HEK293 (cell line): Measurements from ENCODE around the gene SPEM1.

Source experiments
- AEBP2 ChIP-seq: fragments of 450-650 bp; formaldehyde crosslinking; IDR thresholded peaks from 2 replicates; pipeline ENCODE4 v1.5.1; 2016; ENCODE audit warnings: missing biosample characterization, missing genetic modification characterization, borderline replicate concordance
- GFI1B ChIP-seq: fragments of 450-650 bp; formaldehyde crosslinking; IDR thresholded peaks from 2 replicates; pipeline ENCODE4 v1.5.1; 2016; ENCODE audit warnings: missing biosample characterization, missing genetic modification characterization
- KLF1 ChIP-seq: fragments of 450-650 bp; formaldehyde crosslinking; IDR thresholded peaks from 2 replicates; pipeline ENCODE4 v1.5.1; 2016; ENCODE audit warnings: missing biosample characterization, missing genetic modification characterization
- KLF8 ChIP-seq: fragments of 450-650 bp; formaldehyde crosslinking; IDR thresholded peaks from 2 replicates; pipeline ENCODE4 v1.5.1; 2016; ENCODE audit warnings: missing biosample characterization, missing genetic modification characterization
- ZBTB1 ChIP-seq: fragments of 450-650 bp; formaldehyde crosslinking; IDR thresholded peaks from 2 replicates; pipeline ENCODE4 v1.5.1; 2016; ENCODE audit warnings: missing biosample characterization, missing genetic modification characterization
- ZBTB10 ChIP-seq: fragments of 450-650 bp; formaldehyde crosslinking; IDR thresholded peaks from 2 replicates; pipeline ENCODE4 v1.5.1; 2016; ENCODE audit warnings: missing biosample characterization, missing genetic modification characterization
- ZNF140 ChIP-seq: fragments of 450-650 bp; formaldehyde crosslinking; IDR thresholded peaks from 2 replicates; pipeline ENCODE4 v1.5.1; 2016; ENCODE audit warnings: missing biosample characterization, missing genetic modification characterization
- ZNF175 ChIP-seq: fragments of 450-650 bp; formaldehyde crosslinking; IDR thresholded peaks from 2 replicates; pipeline ENCODE4 v1.5.1; 2016; ENCODE audit warnings: missing biosample characterization, missing genetic modification characterization
- ZNF184 ChIP-seq: fragments of 450-650 bp; IDR thresholded peaks from 2 replicates; pipeline ENCODE4 v1.5.1; 2018; ENCODE audit warnings: missing biosample characterization, mild to moderate bottlenecking, missing genetic modification characterization
- ZNF26 ChIP-seq: fragments of 450-650 bp; formaldehyde crosslinking; IDR thresholded peaks from 2 replicates; pipeline ENCODE4 v1.5.1; 2016; ENCODE audit warnings: missing biosample characterization, missing genetic modification characterization
- ZNF362 ChIP-seq: fragments of 450-650 bp; formaldehyde crosslinking; IDR thresholded peaks from 2 replicates; pipeline ENCODE4 v1.5.1; 2016; ENCODE audit warnings: missing biosample characterization, missing genetic modification characterization
- ZNF391 ChIP-seq: fragments of 450-650 bp; formaldehyde crosslinking; IDR thresholded peaks from 2 replicates; pipeline ENCODE4 v1.5.1; 2016; ENCODE audit warnings: low read depth, missing biosample characterization, missing genetic modification characterization, borderline replicate concordance
- ZNF416 ChIP-seq: fragments of 450-650 bp; formaldehyde crosslinking; IDR thresholded peaks from 2 replicates; pipeline ENCODE4 v1.5.1; 2016; ENCODE audit warnings: missing biosample characterization, missing genetic modification characterization
- ZNF426 ChIP-seq: fragments of 450-650 bp; formaldehyde crosslinking; IDR thresholded peaks from 2 replicates; pipeline ENCODE4 v1.5.1; 2017; ENCODE audit warnings: missing biosample characterization, missing genetic modification characterization, mild to moderate bottlenecking, inconsistent platforms, moderate library complexity
- ZNF473 ChIP-seq: fragments of 450-650 bp; formaldehyde crosslinking; IDR thresholded peaks from 2 replicates; pipeline ENCODE4 v1.5.1; 2017; ENCODE audit warnings: missing biosample characterization, missing genetic modification characterization
- ZNF544 ChIP-seq: fragments of 450-650 bp; formaldehyde crosslinking; IDR thresholded peaks from 2 replicates; pipeline ENCODE4 v1.5.0; 2017; ENCODE audit warnings: missing biosample characterization, missing genetic modification characterization
- ZNF623 ChIP-seq: fragments of 450-650 bp; formaldehyde crosslinking; IDR thresholded peaks from 2 replicates; pipeline ENCODE4 v1.5.1; 2016; ENCODE audit warnings: missing biosample characterization, missing genetic modification characterization
- ZNF629 ChIP-seq: fragments of 450-650 bp; formaldehyde crosslinking; IDR thresholded peaks from 2 replicates; pipeline ENCODE4 v1.5.1; 2017; ENCODE audit warnings: missing biosample characterization, missing genetic modification characterization
- ZNF701 ChIP-seq: fragments of 450-650 bp; formaldehyde crosslinking; IDR thresholded peaks from 2 replicates; pipeline ENCODE4 v1.5.1; 2016; ENCODE audit warnings: missing biosample characterization, missing genetic modification characterization
- ZNF747 ChIP-seq: fragments of 450-650 bp; formaldehyde crosslinking; IDR thresholded peaks from 2 replicates; pipeline ENCODE4 v1.5.1; 2016; ENCODE audit warnings: missing biosample characterization, missing genetic modification characterization
- ZNF792 ChIP-seq: fragments of 450-650 bp; formaldehyde crosslinking; IDR thresholded peaks from 2 replicates; pipeline ENCODE4 v1.5.1; 2016; ENCODE audit warnings: missing biosample characterization, missing genetic modification characterization
- TF ChIP-seq, protein P1 (sequence below): fragments of 450-650 bp; formaldehyde crosslinking; IDR thresholded peaks from 2 replicates; pipeline ENCODE4 v1.5.1; 2016; ENCODE audit warnings: missing biosample characterization, missing genetic modification characterization

SPEM1 gene

GRCh38 chr17:7393613-7394451 lies 26.3 kb upstream of the SPEM1 start (continued):
- TF ChIP-seq ZNF544 (tag by site-specific recombination) (no peak), ZNF623 (no peak), KLF8 (tag by site-specific recombination) (peak; percentile 26; the same call in 1 of the 2 replicates), ZNF416 (tag by site-specific recombination) (no peak), ZNF26 (no peak), ZNF792 (no peak), ZNF473 (no peak), KLF1 (no peak), GFI1B (no peak), ZNF701 (tag by site-specific recombination) (no peak), ZNF362 (tag by site-specific recombination) (no peak), ZNF140 (tag by site-specific recombination) (no peak), ZNF175 (tag by site-specific recombination) (no peak), ZBTB10 (tag by site-specific recombination) (no peak), ZNF184 (tag by site-specific recombination) (no peak), AEBP2 (tag by site-specific recombination) (no peak), ZBTB1 (tag by site-specific recombination) (no peak), ZNF391 (no peak), ZNF426 (tag by site-specific recombination) (no peak), ZNF629 (tag by site-specific recombination) (no peak), ZNF747 (tag by site-specific recombination) (no peak)
- TF ChIP-seq, protein P1, sequence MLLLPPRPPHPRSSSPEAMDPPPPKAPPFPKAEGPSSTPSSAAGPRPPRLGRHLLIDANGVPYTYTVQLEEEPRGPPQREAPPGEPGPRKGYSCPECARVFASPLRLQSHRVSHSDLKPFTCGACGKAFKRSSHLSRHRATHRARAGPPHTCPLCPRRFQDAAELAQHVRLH, result no peak
